HG02798 (cell line): ENCODE measurements around the gene SUPT5H.
A peak's percentile ranks its signal among the peaks of the same experiment; 100 is the strongest.

Experiments used
- ATAC-seq: cut with Tn5 transposase; IDR thresholded peaks from one replicate; pipeline ENCODE4 v1.9.1; 2021; ENCODE audit warnings: mild to moderate bottlenecking; ENCODE audit not compliant: unreplicated experiment, poor library complexity

Gene SUPT5H

DNA sequence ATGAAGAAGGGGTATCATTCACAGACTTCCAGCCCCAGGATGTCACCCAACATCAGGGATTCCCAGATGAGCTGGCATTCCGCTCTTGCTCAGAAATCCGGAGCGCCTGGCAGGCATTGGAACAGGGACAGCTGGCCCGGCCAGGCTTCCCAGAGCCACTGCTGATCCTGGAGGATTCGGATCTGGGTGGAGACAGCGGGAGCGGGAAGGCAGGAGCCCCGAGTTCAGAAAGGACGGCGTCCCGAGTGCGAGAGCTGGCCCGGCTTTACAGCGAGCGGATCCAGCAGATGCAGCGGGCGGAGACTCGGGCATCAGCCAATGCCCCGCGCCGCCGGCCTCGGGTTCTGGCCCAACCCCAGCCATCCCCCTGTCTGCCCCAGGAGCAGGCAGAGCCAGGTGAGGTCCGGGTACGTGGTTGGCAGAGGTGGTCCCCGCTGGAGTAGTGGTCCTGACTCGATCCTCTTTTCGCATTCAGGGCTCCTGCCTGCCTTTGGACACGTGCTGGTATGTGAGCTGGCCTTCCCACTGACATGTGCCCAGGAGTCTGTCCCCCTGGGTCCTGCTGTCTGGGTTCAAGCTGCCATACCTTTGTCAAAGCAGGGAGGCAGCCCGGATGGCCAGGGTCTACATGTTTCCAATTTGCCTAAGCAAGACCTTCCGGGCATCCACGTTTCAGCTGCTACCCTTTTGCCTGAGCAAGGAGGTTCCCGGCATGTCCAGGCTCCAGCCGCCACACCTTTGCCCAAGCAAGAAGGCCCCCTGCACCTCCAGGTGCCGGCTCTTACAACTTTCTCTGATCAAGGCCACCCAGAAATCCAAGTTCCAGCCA, 21.9 kb upstream of the SUPT5H start:
- ATAC-seq, result no peak

GRCh38 chr19:39424934-39425333, 20.4 kb upstream of the SUPT5H start:
- no peak for ATAC-seq

GRCh38 chr19:39425744-39426143, 19.6 kb upstream of the SUPT5H start:
- no peak for ATAC-seq

GRCh38 chr19:39426170-39426569, 19.2 kb upstream of the SUPT5H start:
- ATAC-seq, result no peak

GRCh38 chr19:39427707-39428106, 17.7 kb upstream of the SUPT5H start:
- ATAC-seq, result no peak

GRCh38 chr19:39428283-39429112, 16.9 kb upstream of the SUPT5H start:
- ATAC-seq, result no peak

- ATAC-seq, result peak; percentile 32
These were observed 14.4 kb upstream of the SUPT5H start for GRCh38 chr19:39430675-39431593.

GRCh38 chr19:39432677-39433025, 12.7 kb upstream of the SUPT5H start:
- ATAC-seq, result no peak

- ATAC-seq, result no peak
These were observed 11.8 kb upstream of the SUPT5H start for GRCh38 chr19:39433480-39434079.

DNA sequence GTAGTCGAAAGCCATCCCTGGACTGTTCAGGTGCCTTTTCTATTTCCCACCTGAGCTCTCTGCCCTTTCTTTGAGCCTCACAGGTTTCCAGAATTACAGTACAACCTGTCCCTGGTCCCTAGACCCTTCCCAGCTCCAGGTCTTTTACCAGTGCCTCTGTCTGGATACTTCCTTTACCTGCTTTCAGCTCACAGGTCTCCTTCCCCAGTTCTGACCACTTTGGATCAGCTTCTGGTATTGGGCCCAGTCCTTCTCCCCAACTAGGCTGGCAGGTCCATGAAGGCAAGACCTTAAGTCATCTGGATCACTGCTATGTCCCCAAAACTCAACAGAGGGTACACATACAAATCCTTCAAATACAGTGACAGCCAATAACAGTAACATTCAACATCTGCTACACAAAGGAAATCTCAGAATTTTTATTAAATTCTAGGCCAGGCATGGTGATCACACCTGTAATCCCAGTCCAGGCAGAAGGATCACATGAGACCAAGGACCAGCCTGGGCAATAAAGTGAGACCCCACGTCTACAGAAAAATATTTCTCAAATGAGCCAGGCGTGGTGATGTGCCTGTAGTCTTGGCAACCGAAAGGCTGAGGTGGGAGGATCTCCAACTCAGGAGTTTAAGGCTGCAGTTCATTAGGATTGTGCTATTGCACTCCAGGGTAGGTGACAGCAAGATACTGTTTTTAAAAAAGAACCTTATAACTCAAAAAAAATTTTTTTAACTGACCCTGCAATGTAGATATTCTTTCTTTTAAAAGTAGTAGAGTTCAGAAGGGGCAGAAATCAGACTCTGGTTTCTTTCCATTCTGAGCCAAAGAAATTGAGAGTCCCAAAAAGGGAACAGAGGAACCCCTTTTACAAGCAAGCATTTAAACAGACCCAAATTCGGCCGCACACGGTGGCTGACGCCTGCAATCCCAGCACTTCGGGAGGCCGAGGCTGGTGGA, 11.0 kb upstream of the SUPT5H start:
- ATAC-seq, result no peak

- ATAC-seq, result peak; percentile 90
These were observed 9.7 kb upstream of the SUPT5H start, which contains the start of gene RPS16 for GRCh38 chr19:39435499-39436349. Gene RPS16, minus strand, starts transcription at chr19:39435949. Its CDS starts 54 bp downstream, at chr19:39435895.

DNA sequence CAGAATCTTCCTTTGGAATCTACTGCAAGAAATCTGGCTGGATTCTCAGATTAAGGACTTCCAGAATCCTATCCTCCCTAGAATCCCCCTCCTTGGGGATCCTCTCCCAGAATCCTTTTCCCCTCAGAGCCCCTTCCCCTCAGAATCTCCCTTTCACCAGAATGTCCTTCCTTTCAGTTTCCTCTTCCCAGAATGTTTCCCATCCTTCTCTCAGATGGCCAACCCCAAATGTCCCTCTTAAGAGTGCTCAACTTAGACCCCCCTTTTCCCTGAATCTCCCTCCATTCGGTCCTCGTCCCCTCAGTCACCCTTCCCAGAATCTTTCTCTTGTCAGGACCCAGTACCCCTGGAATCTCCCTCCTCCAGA, 9.0 kb upstream of the SUPT5H start:
- no peak for ATAC-seq

DNA sequence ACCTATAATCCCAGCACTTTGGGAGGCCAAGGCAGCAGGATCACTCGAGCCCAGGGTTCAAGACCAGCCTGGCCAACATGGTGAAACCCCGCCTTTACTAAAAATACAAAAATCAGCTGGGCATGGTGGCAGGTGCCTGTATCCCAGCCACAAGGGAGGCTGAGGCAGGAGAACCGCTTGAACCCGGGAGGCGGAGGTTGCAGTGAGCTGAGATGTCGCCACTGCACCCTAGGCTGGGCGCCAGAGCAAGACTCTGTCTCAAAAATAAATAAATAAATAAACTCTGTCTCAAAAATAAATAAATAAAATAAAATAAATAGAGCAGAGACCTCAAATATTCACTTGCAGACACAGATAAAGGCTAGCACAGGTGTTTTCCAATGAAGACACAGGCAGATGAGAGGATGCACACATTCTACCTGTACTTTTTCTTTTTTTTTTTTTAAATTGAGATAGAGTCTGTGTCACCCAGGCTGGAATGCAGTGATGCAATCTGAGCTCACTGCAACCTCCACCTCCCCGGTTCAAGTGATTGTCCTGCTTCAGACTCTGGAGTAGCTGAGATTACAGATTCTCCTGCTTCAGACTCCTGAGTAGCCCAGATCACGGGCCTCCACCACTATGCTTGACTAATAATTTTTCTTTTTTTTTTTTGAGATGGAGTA, 7.0 kb upstream of the SUPT5H start:
- ATAC-seq, result no peak

DNA sequence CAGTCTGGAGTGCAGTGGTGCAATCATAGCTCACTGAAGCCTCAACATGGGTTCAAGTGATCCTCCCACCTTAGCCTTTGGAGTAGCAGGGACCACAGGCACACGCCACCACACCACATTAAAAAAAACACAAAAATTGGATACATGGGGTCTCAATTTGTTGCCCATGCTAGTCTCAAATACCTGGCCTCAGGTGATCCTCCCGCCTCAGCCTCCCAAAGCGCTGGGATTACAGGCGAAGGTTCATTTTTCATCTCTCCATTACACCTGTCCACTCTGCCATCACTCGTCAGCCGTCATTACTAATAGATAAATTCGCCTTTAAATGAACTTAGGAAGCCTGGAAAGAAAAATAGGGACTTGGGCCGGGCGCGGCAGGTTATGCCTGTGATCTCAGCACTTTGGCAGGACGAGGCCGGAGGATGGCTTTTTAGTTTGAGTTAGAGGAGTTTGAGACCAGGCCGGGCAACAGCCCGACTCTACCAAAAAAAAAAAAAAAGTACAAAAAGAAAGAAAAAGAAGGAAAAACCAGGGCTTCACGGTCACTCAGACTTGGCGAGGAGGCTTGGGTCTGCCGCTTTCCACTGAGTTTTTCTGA, 685 bp upstream of the SUPT5H start:
- ATAC-seq, result no peak

GRCh38 chr19:39446365-39447084, 1.1 kb downstream of the SUPT5H start:
- no peak for ATAC-seq

DNA sequence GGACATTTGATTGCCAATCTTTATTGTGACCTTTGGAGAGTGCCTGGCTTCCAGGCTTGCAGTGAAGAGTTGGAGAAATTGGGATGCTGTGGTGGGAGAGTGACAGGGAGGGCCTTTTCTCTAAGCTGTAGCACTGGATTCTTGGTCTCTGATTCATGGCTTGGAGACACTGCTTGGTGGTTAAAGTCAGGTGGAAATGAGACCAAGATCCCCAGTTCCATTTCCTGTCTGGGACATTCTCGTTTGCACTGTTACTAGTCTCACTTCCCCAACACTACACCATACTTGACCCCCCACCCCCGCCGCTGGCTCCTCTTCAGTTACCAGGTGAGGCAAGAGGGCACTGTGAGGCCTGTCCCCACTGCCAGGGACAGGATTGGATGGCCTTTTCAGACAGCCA, 2.9 kb downstream of the SUPT5H start:
- no peak for ATAC-seq
